Left renal cortex interstitium (tissue), 4 donors: ENCODE measurements around the gene RIPOR3. TPM values are rescaled to one million over a fixed set of nuclear protein-coding genes. Genes with fewer than 3 reads are reported as not detected.
"Not testable (repeated sequence)": the region's sequence is repeated elsewhere in the genome, so short reads cannot be mapped to it uniquely, and the experiment has no call there.

Experiments
- DNase-seq, 4 donors: peaks; one replicate each; pipeline ENCODE4 v3.0.0-alpha.2; 2013; ENCODE audit warnings: low read depth in 4 of 4, low spot score in 2 of 4, missing footprints in 1 of 4
- polyA plus RNA-seq, 4 donors: library from polyadenylated mRNA; unstranded; fragments of 120-200 nt; gene quantifications; one replicate each; pipeline ENCODE4 v1.2.1, GENCODE V29; 2013; ENCODE audit not compliant: insufficient read length in 4 of 4

Gene RIPOR3
- polyA plus RNA-seq, 4 donors = 6.4 to 10.0 (median 8.0) TPM

DNA sequence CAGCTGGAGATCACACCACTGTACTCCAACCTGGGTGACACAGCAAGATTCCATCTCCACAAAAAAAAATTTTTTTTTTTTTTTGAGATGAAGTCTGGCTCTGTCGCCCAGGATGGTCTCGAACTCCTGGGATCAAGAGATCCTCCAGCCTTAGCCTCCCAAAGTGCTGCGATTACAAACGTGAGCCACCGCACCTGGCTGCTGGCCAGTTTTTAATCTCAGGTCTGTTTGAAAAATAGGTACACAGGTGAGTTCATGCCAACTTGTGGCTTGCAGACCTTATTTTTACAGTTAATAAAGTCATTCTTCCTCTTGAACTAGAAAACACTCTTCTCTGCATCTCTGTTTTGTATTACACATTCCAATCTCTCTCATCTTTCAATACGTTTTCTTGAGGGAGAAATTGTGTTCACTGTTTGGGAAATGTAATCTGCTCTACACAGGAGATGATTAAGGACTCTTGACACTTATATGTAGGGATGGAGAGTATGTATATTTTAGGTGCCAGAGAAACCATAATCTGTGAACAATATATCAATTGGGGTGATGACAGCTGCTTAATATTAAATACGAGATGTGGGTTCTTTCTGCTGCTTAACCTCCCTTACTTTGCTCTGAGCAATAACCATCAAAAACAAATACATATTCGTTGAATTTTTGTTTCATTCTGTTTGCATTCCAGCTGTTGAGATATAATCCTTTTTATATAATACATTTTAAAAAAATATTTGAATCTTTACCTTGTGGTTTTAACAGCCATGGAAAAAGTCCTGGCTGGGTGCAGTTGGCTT, 17.7 kb upstream of the RIPOR3 start:
- DNase-seq = no peak

DNA sequence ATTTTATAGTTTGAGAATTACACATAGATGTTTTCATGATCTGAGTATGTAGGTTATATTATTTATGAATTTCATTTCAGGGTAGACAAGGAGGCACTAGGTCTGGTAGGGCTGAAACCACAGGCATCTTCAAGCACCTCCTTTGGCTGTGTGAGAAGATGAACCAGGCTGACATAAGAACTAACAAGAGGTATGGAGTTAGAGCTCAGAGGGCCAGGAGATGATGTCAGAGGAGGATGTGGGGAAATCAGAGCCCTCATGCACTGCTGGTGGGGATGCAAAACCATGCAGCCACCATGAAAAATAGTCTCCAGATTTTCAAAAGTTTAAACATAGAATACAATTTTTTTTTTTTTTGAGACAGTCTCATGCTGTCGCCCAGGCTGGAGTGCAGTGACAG, 13.6 kb upstream of the RIPOR3 start:
- DNase-seq = no peak

DNA sequence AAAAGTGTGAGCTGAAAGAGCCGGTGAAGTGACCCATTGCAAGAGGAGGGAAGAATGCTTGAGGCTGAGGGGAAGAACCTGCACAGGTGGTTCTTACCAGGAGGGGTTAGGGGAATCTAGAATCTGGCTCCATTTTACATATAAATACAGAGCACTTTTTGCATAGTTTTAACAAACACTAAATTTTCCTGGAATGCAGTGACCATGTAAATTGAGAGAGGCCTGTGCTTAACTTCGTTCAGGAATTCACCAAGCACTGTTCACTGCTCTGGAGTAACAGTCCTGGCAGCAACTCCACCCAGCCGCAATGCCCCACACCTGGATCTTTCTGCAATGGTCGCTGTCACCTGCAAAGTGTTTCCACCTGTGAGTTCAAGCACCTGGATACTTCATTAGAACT, 13.2 kb upstream of the RIPOR3 start:
- no peak for DNase-seq

DNA sequence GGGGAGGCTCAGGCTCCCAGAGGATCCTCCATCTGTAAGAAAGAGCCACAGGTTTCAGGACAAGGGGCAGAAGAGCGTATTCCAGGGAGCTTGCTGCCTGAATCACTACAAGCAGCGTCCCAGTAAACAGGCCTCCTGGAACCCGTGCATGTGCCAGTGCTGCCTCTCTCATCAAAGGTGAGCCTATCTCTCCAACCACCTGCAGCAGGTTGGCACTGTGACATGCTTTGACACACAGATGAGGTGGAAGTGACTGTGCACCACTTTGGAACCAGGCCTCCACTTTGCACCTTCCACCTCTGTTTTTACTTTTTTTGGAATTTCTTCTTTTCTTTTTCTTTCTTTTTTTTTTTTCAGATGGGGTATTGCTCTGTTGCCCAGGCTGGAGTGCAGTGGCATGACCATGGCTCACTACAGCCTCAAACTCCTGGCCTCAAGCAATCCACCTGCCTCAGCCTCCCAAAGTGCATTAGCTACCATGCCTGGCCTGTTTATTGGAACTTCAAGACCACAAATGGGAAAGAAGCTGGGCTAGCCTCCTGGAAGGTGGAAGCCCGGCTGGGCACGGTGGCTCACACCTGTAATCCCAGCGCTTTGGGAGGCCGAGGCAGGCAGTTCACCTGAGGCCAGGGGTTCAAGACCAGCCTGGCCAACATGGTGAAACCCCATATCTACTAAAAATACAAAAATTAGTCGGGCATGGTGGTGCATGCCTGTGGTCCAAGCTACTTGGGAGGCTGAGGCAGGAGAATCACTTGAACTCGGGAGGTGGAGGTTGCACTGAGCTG, 12.5 kb upstream of the RIPOR3 start:
- not testable (repeated sequence) for DNase-seq

DNA sequence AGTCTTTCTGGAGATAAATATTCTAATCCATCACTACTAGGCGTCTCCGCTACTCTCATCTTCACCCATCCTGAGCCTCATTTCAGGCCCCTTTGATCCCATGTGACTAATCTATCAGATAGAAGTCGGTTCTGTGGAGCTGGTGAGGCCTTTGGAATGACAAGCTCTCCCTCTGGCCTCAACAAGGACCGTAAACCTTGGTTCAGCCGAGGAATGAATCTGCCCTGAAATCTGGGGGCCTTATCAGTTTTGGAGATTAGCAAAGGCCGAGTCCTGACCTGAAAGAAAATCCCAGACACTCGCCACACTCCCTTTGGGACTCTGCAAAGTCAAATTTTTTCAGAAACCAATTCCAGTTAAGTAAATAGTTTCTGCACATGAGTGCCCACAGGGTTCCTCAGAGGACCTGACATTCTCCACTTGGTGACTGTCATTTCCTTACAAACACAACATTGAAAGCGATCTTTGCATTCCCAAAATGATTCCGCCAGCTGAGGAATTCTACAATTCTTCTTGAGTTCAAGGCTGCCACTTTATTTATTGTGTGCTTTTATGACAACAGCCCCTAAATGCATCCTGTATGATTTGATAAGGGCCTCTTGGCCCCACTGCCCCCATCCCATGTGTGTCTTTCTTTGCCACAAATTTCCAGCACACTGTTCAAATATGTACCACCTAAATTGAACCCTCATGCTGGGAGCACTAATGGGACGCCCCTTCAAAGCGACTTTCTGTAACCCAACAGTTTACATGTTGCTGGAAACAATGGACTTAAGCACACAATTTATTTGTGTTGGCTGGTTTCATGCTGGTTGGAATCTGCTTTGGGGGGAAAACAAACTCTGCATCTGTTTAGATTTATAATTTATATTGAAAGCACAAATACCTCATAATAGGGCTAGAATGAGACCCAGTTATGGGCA, 10.0 kb upstream of the RIPOR3 start:
- DNase-seq = no peak

DNA sequence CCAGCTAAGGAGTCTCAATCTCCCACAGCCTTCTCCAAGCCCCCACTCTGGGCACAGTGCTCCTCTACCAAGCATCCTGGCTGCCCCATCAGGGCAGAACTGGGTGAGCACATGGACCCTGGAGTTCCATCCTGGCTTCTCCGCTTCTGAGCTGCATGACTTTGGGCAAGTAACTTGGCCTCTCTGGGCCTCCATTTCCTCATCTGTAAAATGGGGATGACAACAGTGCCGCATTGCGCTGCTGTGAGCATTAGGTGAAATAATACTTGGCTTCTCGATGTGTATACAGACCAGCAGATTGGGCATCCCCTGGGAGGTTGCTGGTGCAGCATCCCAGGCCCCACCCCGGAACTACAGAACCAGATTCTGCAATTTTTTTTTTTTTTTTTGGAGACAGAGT, 8.3 kb upstream of the RIPOR3 start:
- DNase-seq = no peak

DNA sequence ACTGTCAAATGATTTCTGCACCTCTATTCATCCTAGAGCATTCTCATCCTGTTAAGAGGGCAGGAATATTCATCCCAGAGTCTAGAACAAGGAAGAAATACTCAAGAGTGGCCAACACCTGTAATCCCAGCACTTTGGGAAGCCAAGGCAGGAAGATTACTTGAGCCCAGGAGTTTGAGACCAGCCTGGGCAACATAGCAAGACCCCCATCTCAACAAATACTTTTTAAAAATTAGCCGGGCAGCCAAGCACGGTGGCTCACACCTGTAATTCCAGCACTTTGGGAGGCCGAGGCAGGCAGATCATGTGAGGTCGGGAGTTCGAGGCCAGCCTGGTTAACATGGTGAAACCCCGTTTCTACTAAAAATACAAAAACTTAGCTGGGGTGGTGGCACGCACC, 6.9 kb upstream of the RIPOR3 start:
- not testable (repeated sequence) for DNase-seq

DNA sequence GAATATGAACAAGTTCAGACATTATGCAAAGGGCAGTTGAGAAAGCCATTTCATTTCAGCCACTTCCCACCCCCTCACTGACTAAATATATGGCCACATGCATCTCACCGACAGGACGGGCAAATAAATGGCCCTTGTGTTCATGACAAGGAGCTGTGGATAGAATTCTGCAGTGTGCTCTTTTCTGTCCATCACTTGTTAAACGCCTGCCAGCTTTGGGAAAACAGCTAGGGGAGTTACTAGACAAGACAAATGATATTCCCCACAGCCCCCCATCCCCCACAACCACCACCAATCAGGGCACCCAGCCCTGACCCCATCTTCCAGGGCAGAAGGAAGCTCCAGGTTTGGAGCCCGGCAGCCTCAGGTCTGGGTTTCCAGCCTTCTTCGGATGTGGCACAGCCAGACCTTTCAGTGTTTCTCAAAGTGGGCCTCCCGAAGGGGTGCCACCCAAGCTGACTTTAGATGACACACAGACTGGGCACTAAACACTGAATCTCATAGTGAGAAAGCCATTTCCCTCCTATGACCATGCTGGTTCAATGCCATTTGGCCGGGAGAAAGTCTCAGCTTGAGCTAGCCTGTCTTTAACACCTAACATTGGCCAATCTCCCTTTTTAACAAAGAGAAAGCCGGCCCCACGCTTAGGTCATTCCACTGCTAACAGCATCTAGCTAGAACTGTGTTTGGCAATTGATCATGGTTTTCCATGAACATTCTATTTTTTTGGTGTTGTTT, 4.0 kb upstream of the RIPOR3 start:
- no peak for DNase-seq

DNA sequence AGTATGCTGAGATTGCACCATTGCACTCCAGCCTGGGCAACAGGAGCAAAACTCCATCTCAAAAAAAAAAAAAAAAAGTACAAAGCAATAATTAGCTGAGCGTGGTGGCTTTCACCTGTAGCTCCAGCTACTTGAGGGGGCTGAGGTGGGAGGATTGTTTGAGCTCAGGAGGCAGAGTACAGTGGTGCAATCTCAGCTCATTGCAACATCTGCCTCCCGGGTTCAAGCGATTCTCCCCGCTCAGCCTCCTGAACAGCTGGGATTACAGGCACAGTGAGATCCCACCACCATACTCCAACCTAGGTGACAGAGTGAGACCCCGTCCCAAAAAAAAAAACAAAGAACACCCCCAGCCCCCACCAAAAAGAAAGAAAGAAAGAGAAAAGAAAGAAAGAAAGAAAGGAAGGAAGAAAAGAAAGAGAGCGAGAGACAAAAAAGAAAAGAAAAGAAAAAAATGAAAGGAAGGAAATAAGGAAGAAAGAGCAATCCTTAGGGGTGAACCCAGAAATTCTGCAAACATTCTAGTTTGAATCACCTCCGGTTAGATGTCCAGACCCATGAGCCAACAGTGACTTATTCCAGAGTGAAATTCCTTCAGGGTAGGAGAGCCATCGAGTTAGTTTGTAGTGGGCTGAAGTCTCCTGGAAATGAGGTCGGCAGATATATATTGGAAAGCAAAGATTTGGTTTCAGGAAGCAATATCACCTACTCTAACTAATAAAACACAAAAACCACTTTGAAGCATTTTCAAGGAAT, 3.2 kb upstream of the RIPOR3 start:
- no peak for DNase-seq

DNA sequence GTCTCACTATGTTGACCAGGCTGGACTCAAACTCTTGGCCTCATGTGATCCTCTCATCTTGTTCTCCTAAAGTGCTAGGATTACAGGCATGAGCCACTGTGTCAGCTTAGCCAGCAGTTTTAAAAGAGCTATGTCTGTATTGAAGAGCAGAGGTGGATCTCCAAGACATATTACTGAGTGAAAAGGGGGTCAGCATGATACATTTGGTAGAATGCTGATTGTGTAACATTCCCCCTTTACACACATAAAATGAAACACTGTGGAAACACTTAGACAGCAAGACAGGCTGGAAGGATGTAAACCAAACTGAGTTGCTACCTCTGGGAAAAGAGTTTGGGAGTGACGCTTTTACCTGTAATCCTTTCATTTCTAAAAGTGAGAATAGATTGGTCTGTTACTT, 1.7 kb upstream of the RIPOR3 start:
- no peak for DNase-seq

DNA sequence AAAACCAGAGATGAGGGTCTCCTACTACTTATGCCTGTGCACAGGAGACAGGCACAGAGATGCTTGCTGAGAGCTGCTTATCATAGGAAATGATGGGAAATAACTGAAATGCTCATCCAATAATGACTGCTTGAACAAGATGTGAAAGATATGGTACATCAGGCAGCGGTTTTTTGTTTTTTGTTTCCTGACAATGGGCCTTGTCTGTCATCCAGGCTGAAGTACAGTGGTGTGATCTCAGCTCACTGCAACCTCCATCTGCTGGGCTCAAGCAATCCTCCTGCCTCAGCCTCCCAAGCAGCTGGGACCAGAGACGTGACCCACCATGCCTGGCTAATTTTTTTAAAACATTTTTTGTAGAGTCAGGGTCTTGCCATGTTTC, 1.2 kb upstream of the RIPOR3 start:
- DNase-seq = no peak

DNA sequence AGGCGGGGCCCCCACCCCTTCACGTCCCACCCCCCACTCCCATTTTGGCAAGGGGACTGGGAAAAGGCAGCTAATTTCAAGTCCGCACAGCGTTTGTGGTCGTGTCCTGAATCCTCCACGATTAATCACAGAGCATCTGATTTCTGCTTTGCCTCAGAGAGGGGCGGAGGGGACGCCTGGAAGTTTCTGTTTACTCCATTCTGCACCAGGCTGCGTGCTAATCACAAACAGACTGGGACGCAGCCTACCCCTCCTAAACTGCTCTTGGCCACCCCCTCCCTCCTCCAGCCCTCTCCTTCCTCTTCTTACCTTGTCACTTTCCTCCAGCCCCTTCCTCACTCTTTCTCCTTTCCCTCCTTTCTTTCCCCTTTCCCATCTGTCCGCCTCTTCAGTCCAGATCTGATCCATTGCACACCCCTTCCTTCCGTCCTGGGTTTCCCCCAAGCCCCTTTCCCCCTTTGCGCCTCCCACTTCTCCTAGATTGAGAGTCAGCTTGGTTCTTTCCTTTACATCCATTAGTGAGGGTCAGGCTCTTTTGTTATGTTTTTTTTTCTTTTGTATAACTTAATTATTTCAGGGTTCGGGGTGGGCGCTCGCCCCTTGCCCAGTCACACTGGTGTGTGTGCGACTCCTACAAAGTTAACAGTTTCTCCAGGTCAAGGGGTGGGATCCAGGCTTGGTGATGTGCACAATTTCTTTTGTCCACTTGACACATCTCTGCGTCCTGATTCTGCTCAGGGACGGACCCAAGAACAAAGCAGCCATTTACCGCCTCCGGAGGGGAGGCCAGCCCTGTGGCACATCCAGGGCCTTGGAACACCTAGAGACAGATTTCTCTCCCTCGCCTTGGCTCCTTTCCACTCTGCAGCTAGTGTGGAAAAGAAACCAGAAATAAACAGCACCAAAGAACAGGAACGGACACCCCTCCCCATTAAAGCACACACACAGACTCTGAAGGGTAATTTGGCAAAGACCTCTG, 520 bp upstream of the RIPOR3 start:
- no peak for DNase-seq

DNA sequence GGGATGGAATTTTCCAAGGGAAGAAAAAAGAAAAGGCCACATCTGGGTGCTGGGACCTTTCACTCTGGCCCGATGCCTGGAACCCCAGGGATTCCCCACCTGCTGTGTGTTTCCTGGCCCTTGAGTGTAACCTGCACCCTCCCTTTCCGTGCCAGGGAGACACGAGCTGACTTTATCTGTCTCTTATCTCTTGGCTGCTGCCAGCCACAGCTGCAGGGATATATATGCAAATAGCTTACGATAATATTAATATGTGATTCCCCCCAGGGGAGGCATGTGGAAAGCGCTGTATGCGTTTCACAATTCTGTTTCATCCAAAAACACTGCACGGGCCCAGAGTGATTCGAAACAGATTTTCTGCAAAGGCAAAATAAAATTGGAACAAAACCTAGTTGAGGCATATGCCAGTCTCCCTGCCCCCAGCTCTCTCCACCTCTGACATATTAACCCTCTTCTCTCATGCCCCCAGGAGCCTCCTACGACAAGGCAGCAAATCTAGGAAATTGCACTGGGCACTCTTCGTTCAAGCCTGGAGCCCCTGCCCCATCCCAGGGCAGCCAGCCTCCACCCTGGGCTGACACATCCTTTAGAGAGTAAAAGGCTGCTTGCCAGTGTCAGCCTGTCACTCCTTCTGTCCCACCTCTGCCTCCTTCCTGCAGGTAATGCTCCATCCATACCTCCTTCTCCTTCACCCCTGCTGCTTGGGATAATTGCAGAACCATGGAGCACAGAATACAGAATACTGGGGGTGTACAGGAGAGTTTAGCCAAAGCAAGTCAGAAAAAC, 1.3 kb downstream of the RIPOR3 start:
- DNase-seq = no peak

DNA sequence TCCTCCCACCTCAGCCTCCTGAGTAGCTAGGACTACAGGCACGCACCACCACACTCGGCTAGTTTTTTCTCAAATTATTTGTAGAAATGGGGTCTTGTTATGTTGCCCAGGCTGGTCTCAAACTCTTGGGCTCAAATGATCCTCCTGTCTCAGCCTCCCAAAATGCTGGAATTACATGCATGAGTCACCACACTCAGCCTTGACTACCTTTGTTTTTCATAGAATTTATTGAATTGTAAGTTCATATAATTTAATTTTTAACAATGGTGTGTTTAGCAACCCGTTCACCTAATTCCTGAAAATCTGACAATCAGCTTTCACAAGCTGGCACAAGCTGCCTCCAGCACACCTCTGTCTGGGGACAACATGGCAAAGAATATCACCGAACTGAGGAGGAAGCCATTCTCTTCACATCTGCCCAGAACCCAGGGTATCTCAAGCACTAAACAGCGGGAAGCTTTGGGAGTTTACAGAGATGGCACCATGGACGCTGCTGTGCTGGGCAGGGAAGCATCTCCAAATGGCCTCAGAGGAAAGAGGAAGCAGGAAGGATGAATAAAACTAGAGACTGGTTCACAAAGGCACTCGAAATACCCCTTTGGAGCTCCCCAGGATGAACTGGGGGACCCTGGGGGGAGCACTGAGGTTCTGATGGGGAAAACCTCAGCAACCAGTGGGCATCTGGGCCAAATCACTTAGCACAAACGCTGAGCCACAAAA, 2.9 kb downstream of the RIPOR3 start:
- no peak for DNase-seq

DNA sequence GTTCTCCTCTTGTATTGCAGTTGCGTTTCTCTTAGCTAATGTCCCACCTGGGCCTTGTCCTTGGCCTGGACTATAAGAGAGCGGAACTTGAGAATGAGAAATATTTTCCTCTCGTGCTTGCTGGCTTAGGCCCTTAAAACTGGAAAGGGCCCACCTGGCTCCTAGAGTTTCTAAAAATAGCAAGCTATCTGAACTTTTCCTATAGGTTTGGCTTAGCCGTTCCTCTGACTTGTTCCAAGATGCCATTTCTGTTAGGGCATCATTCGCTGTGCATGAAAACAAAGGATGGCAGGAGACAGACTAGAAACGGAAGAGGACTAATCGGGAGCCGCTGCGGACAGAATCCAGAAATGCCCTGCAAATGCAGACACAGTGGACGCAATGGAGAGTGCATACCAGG, 4.5 kb downstream of the RIPOR3 start:
- DNase-seq = no peak

DNA sequence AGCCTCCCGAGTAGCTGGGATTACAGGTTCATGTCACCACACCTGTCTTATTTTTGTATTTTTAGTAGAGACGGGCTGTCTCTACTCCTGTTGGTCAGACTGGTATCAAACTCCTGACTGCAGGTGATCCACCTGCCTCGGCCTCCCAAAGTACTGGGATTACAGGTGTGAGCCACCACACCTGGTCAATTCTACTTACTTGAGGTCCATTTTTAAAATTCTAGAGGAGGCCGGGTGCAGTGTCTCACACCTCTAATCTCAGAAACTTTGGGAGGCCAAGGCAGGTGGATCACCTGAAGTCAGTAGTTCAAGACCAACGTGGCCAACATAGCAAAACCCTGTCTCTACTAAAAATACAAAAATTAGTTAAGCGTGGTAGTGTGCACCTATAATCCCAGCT, 7.8 kb downstream of the RIPOR3 start:
- DNase-seq = no peak

DNA sequence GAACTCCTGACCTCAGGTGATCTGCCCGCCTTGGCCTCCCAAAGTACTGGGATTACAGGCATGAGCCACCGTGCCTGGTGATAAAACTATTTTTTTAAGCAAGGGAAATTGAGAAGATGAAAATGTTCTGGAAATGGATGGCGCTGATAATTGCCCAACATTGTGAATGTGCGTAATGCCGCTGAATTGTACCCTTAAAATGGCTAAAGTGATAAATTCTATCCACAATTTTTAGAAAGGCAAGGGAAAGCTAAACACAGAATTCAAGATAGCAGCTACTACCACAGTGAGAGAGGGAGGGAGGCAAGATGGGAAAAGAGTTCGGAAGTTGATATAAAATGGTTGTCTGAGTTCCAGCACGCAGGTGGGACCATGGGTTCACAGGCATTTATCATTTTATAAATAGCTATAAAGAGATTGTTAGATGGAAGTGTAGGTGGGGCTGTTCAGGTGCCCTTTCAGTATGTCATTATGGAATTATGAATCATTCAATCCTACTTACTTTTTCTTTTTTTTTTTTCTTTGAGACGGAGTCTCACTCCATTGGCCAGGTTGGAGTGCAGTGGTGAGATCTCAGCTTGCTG, 8.3 kb downstream of the RIPOR3 start:
- DNase-seq = no peak
